Endometrium (tissue), 2 donors: ENCODE data around the gene SLC6A6.
"Not testable (repeated sequence)": the region's sequence is repeated elsewhere in the genome, so short reads cannot be mapped to it uniquely, and the experiment has no call there.

Source experiments
- FAIRE-seq: peaks from 2 replicates; lab custom pipeline; 2012; peaks lifted over from hg19 to GRCh38; lab: Jason Lieb, UNC
- donor health status: control.
- donor health status: control.

SLC6A6 gene

GRCh38 chr3:14398797-14399106 lies 3.7 kb upstream of the SLC6A6 start:
- FAIRE-seq = no peak

- no peak for FAIRE-seq
Observed at GRCh38 chr3:14401692-14402303, 608 bp upstream of the SLC6A6 start.

GRCh38 chr3:14403619-14404155 lies 1.3 kb downstream of the SLC6A6 start:
- FAIRE-seq = no peak

GRCh38 chr3:14404186-14404585 lies 1.8 kb downstream of the SLC6A6 start:
- FAIRE-seq = no peak

GRCh38 chr3:14404631-14405359 lies 2.4 kb downstream of the SLC6A6 start:
- FAIRE-seq = no peak

GRCh38 chr3:14405360-14406238 lies 3.2 kb downstream of the SLC6A6 start:
- FAIRE-seq = no peak

- no peak for FAIRE-seq
Observed at GRCh38 chr3:14406336-14406735, 3.9 kb downstream of the SLC6A6 start.

GRCh38 chr3:14406766-14407165 lies 4.4 kb downstream of the SLC6A6 start:
- FAIRE-seq = no peak

GRCh38 chr3:14407203-14407602 lies 4.8 kb downstream of the SLC6A6 start:
- no peak for FAIRE-seq

GRCh38 chr3:14409779-14410063 lies 7.3 kb downstream of the SLC6A6 start:
- FAIRE-seq = not testable (repeated sequence)

- FAIRE-seq = no peak
Observed at GRCh38 chr3:14410106-14410502, 7.7 kb downstream of the SLC6A6 start.

GRCh38 chr3:14410503-14411165 lies 8.2 kb downstream of the SLC6A6 start:
- no peak for FAIRE-seq

GRCh38 chr3:14411166-14411526 lies 8.7 kb downstream of the SLC6A6 start:
- FAIRE-seq = no peak

GRCh38 chr3:14411988-14412387 lies 9.6 kb downstream of the SLC6A6 start:
- no peak for FAIRE-seq

GRCh38 chr3:14412831-14413380 lies 10.5 kb downstream of the SLC6A6 start:
- no peak for FAIRE-seq

GRCh38 chr3:14413381-14414071 lies 11.1 kb downstream of the SLC6A6 start:
- no peak for FAIRE-seq

- no peak for FAIRE-seq
Observed at GRCh38 chr3:14414846-14415464, 12.5 kb downstream of the SLC6A6 start.

- no peak for FAIRE-seq
Observed at GRCh38 chr3:14415501-14415900, 13.1 kb downstream of the SLC6A6 start.

- FAIRE-seq = no peak
Observed at GRCh38 chr3:14416453-14416852, 14.0 kb downstream of the SLC6A6 start.

GRCh38 chr3:14418296-14419250 lies 16.2 kb downstream of the SLC6A6 start:
- no peak for FAIRE-seq
